Ramos (cell line): Measurements from ENCODE around the gene PPFIBP2.

ENCODE experiments used
- in situ Hi-C: fragments of 300-500 bp; cut with MboI; formaldehyde crosslinking; loops from one replicate; pipeline ENCODE4 v1.14.3; 2022; ENCODE audit warnings: low sequenced_read_pairs; ENCODE audit not compliant: unreplicated experiment

PPFIBP2 gene

GRCh38 chr11:7675631-7676030 is 161.8 kb downstream of the PPFIBP2 start:
- in situ Hi-C loops, result loop anchor here (25.0 kb wide), 1 partner anchor 938 kb away; no protein-coding TSS in a partner anchor

- in situ Hi-C loops, result loop anchor here (25.0 kb wide), 1 partner anchor 940 kb away; no protein-coding TSS in a partner anchor
Observed at GRCh38 chr11:7677071-7677470, 163.3 kb downstream of the PPFIBP2 start.

DNA sequence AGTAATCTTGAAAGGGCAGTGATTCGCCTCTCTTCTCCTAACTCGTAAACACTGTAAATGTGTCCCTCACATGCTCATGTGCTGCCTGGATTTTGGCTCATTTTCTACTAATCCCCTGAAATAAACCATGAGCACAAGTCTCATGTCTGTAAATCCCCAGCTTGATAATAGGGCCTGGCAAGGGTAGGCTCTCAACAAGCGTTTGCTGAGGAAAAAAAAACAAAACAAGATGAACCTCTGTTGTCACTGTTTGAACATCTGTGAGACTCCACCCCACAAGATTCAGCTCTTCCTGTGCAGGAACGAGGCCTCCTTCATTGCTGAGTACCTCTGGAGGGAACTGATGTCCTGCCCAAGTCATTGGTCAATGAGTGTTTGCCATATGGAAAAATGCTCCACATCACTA is 164.0 kb downstream of the PPFIBP2 start:
- in situ Hi-C loops, result loop anchor here (25.0 kb wide), 1 partner anchor 940 kb away; no protein-coding TSS in a partner anchor

GRCh38 chr11:7683571-7683970 is 169.8 kb downstream of the PPFIBP2 start:
- in situ Hi-C loops, result loop anchor here (25.0 kb wide), 1 partner anchor 946 kb away; no protein-coding TSS in a partner anchor

GRCh38 chr11:7686761-7687160 is 173.0 kb downstream of the PPFIBP2 start:
- in situ Hi-C loops, result loop anchor here (25.0 kb wide), 1 partner anchor 949 kb away; no protein-coding TSS in a partner anchor

DNA sequence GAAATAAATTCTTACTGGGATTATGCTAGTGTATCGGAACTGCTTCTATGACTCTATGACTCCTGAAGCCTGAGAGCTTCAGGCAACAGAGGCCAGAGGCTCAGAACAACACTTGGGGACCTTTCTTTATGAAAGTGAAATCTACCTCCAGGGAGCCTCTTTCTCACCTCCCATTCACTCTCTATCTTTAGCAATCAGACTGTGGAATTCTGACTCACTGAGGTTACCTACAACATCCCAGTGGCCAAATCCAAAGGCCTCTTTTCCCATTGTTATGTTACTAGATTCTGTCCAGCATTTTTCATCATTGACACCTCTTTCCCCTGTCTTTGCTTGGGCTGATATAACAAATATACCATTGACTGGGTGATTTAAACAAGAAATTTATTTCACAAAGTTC is 173.6 kb downstream of the PPFIBP2 start:
- in situ Hi-C loops, result loop anchor here (25.0 kb wide), 1 partner anchor 950 kb away; no protein-coding TSS in a partner anchor

GRCh38 chr11:7688238-7688826 is 174.5 kb downstream of the PPFIBP2 start:
- in situ Hi-C loops, result loop anchor here (25.0 kb wide), 1 partner anchor 951 kb away; no protein-coding TSS in a partner anchor

DNA sequence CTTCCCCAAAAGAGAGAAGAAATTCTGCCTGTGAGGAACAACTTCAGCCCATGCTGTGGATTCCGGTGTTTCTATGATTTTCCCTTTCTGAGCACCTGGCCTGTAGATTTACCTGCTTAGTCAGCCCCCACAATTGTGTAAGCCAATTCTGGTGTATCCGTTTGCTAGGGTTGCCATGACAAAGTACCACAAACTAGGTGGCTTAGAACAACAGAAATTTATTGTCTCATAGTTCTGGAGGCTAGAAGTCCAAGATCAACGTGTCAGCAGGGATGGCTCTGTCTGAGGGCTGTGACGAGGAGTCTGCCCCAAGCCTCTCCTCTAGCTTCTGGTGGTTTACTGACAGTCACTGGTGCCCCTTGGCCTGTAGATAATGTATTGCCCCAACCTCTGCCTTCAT is 175.4 kb downstream of the PPFIBP2 start:
- in situ Hi-C loops, result loop anchor here (25.0 kb wide), 1 partner anchor 952 kb away; no protein-coding TSS in a partner anchor

- in situ Hi-C loops, result loop anchor here (10.0 to 25.0 kb wide), 2 partner anchors 596 to 953 kb away; no protein-coding TSS in a partner anchor
Observed at GRCh38 chr11:7690648-7691047, 176.8 kb downstream of the PPFIBP2 start.

- in situ Hi-C loops, result loop anchor here (10.0 to 25.0 kb wide), 2 partner anchors 597 to 955 kb away; no protein-coding TSS in a partner anchor
Observed at GRCh38 chr11:7691759-7692350, 178.1 kb downstream of the PPFIBP2 start.

DNA sequence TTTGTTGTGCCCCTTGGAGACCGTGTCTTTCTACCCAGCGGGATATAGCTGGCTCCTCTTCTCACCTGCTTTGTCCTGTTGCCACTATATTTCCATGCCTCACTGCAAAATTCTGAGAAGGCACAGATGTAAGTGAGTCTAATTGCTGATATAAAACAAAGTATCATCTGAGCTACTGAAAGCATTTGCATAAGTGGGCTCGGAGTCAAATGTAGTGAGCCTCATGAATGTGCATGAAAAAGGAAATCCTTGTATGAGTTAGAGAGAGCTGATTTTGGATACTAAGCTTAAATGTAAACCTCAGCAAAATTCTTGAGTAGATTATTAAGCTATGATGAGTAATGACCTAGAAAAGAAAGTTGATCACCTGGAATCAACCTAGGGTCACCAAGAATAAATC is 178.6 kb downstream of the PPFIBP2 start:
- in situ Hi-C loops, result loop anchor here (10.0 to 25.0 kb wide), 2 partner anchors 598 to 955 kb away; no protein-coding TSS in a partner anchor

GRCh38 chr11:7694235-7694634 is 180.4 kb downstream of the PPFIBP2 start:
- in situ Hi-C loops, result loop anchor here (10.0 to 25.0 kb wide), 2 partner anchors 599 to 957 kb away; no protein-coding TSS in a partner anchor

GRCh38 chr11:7696424-7696823 is 182.6 kb downstream of the PPFIBP2 start:
- in situ Hi-C loops, result loop anchor here (10.0 to 25.0 kb wide), 2 partner anchors 602 to 959 kb away; no protein-coding TSS in a partner anchor
